ENCODE measurements around the gene ARHGEF6.
"Not testable (repeated sequence)": the region's sequence is repeated elsewhere in the genome, so short reads cannot be mapped to it uniquely, and the experiment has no call there.

Gene ARHGEF6

GRCh38 chrX:136781180-136781797 is 557 bp upstream of the ARHGEF6 start:
- TF ChIP-seq ZFX (IDR thresholded peaks at IDR 0.05) (no peak), CTCF (conservative IDR thresholded peaks at IDR 0.05) (no peak)

GRCh38 chrX:136780241-136780640 is 491 bp downstream of the ARHGEF6 start:
- H3K27ac ChIP-seq, result no peak overlapping the region

More at GRCh38 chrX:136781180-136781797, 557 bp upstream of the ARHGEF6 start:
- H3K27ac ChIP-seq, result no peak overlapping the region

GRCh38 chrX:136779346-136779781 is 1.4 kb downstream of the ARHGEF6 start:
- H3K27ac ChIP-seq, result no peak overlapping the region
- TF ChIP-seq CTCF (conservative IDR thresholded peaks at IDR 0.05), result no peak
- no peak for TF ChIP-seq ZFX (IDR thresholded peaks at IDR 0.05)

More at GRCh38 chrX:136780241-136780640, 491 bp downstream of the ARHGEF6 start:
- no peak for TF ChIP-seq ZFX (IDR thresholded peaks at IDR 0.05)
- no peak for TF ChIP-seq CTCF (conservative IDR thresholded peaks at IDR 0.05)

- no peak for TF ChIP-seq ZFX (IDR thresholded peaks at IDR 0.05)
- no peak for TF ChIP-seq CTCF (conservative IDR thresholded peaks at IDR 0.05)
- H3K27ac ChIP-seq, result no peak overlapping the region
These were observed 1.8 kb downstream of the ARHGEF6 start for GRCh38 chrX:136778916-136779315.

- no peak overlapping the region for H3K27ac ChIP-seq
- no peak for TF ChIP-seq ZFX (IDR thresholded peaks at IDR 0.05)
- no peak for TF ChIP-seq CTCF (conservative IDR thresholded peaks at IDR 0.05)
These were observed 2.7 kb downstream of the ARHGEF6 start for GRCh38 chrX:136778020-136778419.

GRCh38 chrX:136773648-136774047 is 7.1 kb downstream of the ARHGEF6 start:
- no peak overlapping the region for H3K27ac ChIP-seq
- no peak for TF ChIP-seq CTCF (conservative IDR thresholded peaks at IDR 0.05)
- no peak for TF ChIP-seq ZFX (IDR thresholded peaks at IDR 0.05)

GRCh38 chrX:136771869-136772268 is 8.9 kb downstream of the ARHGEF6 start:
- not testable (repeated sequence) for H3K27ac ChIP-seq

GRCh38 chrX:136768469-136769084 is 12.2 kb downstream of the ARHGEF6 start:
- H3K27ac ChIP-seq, result no peak overlapping the region
- no peak for TF ChIP-seq ZFX (IDR thresholded peaks at IDR 0.05)
- TF ChIP-seq CTCF (conservative IDR thresholded peaks at IDR 0.05), result no peak

Data from C4-2B (cell line).